Measurements from ENCODE around the gene SIX5. TPM values are rescaled to one million over a fixed set of nuclear protein-coding genes. Genes with fewer than 3 reads are reported as not detected.

The SIX5 gene
- total and polyA plus RNA-seq, 4 donors: 2.7 to 9.9 (median 4.4) TPM

- Histone ChIP-seq H3K4me1 (ENCODE audit: control insufficient read depth in 4 of 4, insufficient read depth in 4 of 4, low read length in 3 of 4) (no peaks in the 10 kb centered on the region), H3K9me3 (ENCODE audit: control insufficient read depth in 4 of 4, low read length in 3 of 4) (no peaks in the 10 kb centered on the region), H3K27ac (ENCODE audit: low read depth in 1 of 2, low read length in 2 of 2) (no peak overlapping the region), H3K27me3 (ENCODE audit: control insufficient read depth in 4 of 4, insufficient read depth in 4 of 4, low read length in 3 of 4) (no peaks in the 10 kb centered on the region), H3K4me3 (ENCODE audit: low read depth in 1 of 3, low read length in 3 of 3) (no peak overlapping the region), H3K9ac (ENCODE audit: low read depth in 1 of 2, low read length in 2 of 2) (no peak overlapping the region), H3K36me3 (ENCODE audit: control insufficient read depth in 4 of 4, insufficient read depth in 3 of 4, low read depth in 1 of 4, low read length in 3 of 4) (peaks cover 0 to 2% (median 0%) of the 10 kb centered on the region in 4 donors)
- DNase-seq (ENCODE audit: low spot score): no peak
- WGBS: 53% methylated on average over 7 of the region's 7 CpGs
- TF ChIP-seq JUND (IDR thresholded peaks at IDR 0.05) (no peak), NR2F2 (IDR thresholded peaks at IDR 0.05) (no peak), CTCF (IDR thresholded peaks at IDR 0.05; ENCODE audit: low read depth, low read length, missing input control) (no peak), ATF3 (IDR thresholded peaks at IDR 0.05) (no peak), MAX (IDR thresholded peaks at IDR 0.05) (no peak), ZBTB33 (IDR thresholded peaks at IDR 0.05) (no peak), REST (IDR thresholded peaks at IDR 0.05) (no peak), YY1 (IDR thresholded peaks at IDR 0.05) (no peak), SP1 (IDR thresholded peaks at IDR 0.05) (no peak)
These were observed 40.6 kb upstream of the SIX5 start for GRCh38 chr19:45809643-45810159.

GRCh38 chr19:45805719-45806118 is 36.7 kb upstream of the SIX5 start:
- TF ChIP-seq RAD21 (IDR thresholded peaks at IDR 0.05): no peak
- TF ChIP-seq TAF1 (conservative IDR thresholded peaks at IDR 0.05): no peak
- TF ChIP-seq GABPA (IDR thresholded peaks at IDR 0.05 in 1 of 2, conservative IDR thresholded peaks at IDR 0.05 in 1 of 2): no peak
- no peak for TF ChIP-seq SP1 (IDR thresholded peaks at IDR 0.05)
- TF ChIP-seq HNF4G (IDR thresholded peaks at IDR 0.05): no peak
- no peak for TF ChIP-seq FOXA2 (IDR thresholded peaks at IDR 0.05)
- TF ChIP-seq FOXA1 (IDR thresholded peaks at IDR 0.05): no peak
- TF ChIP-seq RXRA (IDR thresholded peaks at IDR 0.05): no peak
- no peak for TF ChIP-seq NR2F2 (IDR thresholded peaks at IDR 0.05)
- no peak for TF ChIP-seq MAX (IDR thresholded peaks at IDR 0.05)
- TF ChIP-seq YY1 (IDR thresholded peaks at IDR 0.05): no peak
- no peak for TF ChIP-seq JUND (IDR thresholded peaks at IDR 0.05)
- TF ChIP-seq ATF3 (IDR thresholded peaks at IDR 0.05): no peak
- TF ChIP-seq ZBTB33 (IDR thresholded peaks at IDR 0.05): no peak
- no peak for TF ChIP-seq EGR1 (IDR thresholded peaks at IDR 0.05; ENCODE audit: low read depth in 2 of 2)
- no peak for TF ChIP-seq CTCF (IDR thresholded peaks at IDR 0.05; ENCODE audit: low read depth, low read length, missing input control)
- no peaks in the 10 kb centered on the region for H3K27me3 ChIP-seq (ENCODE audit: control insufficient read depth in 4 of 4, insufficient read depth in 4 of 4, low read length in 3 of 4)
- no peaks in the 10 kb centered on the region for H3K9me3 ChIP-seq (ENCODE audit: control insufficient read depth in 4 of 4, low read length in 3 of 4)
- no peak for DNase-seq (ENCODE audit: low spot score)
- H3K36me3 ChIP-seq (ENCODE audit: control insufficient read depth in 4 of 4, insufficient read depth in 3 of 4, low read depth in 1 of 4, low read length in 3 of 4): no peaks in the 10 kb centered on the region
- H3K4me1 ChIP-seq (ENCODE audit: control insufficient read depth in 4 of 4, insufficient read depth in 4 of 4, low read length in 3 of 4): no peaks in the 10 kb centered on the region
- no peak overlapping the region for H3K27ac ChIP-seq (ENCODE audit: low read depth in 1 of 2, low read length in 2 of 2)
- H3K9ac ChIP-seq (ENCODE audit: low read depth in 1 of 2, low read length in 2 of 2): no peak overlapping the region
- no peak overlapping the region for H3K4me3 ChIP-seq (ENCODE audit: low read depth in 1 of 3, low read length in 3 of 3)

Measured in liver (tissue), 9 donors.